ENCODE results near the gene REG3G.

DNA sequence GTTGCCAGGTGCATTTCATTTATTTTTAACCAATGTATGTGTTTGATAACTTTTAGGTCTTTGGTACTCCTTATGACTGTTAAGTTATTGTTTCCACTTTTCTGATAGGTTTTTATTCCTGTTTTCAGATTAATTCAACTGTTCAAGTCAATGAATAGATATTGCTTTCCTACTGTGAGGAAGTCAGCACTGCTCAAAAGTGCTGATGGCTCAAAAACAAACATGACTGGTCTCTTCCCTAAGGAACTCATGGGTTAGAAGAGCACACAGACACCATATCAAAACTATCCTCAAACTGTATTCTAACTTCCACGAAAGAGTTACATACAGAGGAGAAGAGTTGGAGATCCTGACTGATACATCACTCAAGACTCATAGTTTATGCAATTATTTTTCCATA lies 39.9 kb upstream of the REG3G start:
- TF ChIP-seq DPF2 (IDR thresholded peaks at IDR 0.05) (no peak), NR2F1 (conservative IDR thresholded peaks at IDR 0.05) (no peak), CREM (IDR thresholded peaks at IDR 0.05; ENCODE audit: low read depth) (no peak), EP300 (IDR thresholded peaks at IDR 0.05; ENCODE audit: borderline replicate concordance in 1 of 2, control insufficient read depth in 1 of 2, low read depth in 2 of 2, low read length in 2 of 2) (no peak), SMAD1 (IDR thresholded peaks at IDR 0.05; ENCODE audit: low read depth, partially characterized antibody) (no peak), IKZF1 (conservative IDR thresholded peaks at IDR 0.05) (no peak), MTA3 (IDR thresholded peaks at IDR 0.05; ENCODE audit: borderline replicate concordance, low read length) (no peak), TAF1 (IDR thresholded peaks at IDR 0.05; ENCODE audit: borderline replicate concordance, low read depth, low read length) (no peak), EZH2 (IDR thresholded peaks at IDR 0.05; ENCODE audit: borderline replicate concordance, control insufficient read depth, low read depth, low read length) (no peak), POLR2A (IDR thresholded peaks at IDR 0.05; ENCODE audit: low read depth, low read length) (no peak), SP1 (IDR thresholded peaks at IDR 0.05; ENCODE audit: low read depth, low read length) (no peak)
- TF ChIP-seq, protein P1, sequence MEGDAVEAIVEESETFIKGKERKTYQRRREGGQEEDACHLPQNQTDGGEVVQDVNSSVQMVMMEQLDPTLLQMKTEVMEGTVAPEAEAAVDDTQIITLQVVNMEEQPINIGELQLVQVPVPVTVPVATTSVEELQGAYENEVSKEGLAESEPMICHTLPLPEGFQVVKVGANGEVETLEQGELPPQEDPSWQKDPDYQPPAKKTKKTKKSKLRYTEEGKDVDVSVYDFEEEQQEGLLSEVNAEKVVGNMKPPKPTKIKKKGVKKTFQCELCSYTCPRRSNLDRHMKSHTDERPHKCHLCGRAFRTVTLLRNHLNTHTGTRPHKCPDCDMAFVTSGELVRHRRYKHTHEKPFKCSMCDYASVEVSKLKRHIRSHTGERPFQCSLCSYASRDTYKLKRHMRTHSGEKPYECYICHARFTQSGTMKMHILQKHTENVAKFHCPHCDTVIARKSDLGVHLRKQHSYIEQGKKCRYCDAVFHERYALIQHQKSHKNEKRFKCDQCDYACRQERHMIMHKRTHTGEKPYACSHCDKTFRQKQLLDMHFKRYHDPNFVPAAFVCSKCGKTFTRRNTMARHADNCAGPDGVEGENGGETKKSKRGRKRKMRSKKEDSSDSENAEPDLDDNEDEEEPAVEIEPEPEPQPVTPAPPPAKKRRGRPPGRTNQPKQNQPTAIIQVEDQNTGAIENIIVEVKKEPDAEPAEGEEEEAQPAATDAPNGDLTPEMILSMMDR (IDR thresholded peaks at IDR 0.05 in 2 of 3, conservative IDR thresholded peaks at IDR 0.05 in 1 of 3; ENCODE audit: control insufficient read depth in 2 of 3, extremely low read depth in 1 of 3, insufficient read depth in 1 of 3, low read depth in 3 of 3, low read length in 3 of 3), result no peak
- TF ChIP-seq, protein P2, sequence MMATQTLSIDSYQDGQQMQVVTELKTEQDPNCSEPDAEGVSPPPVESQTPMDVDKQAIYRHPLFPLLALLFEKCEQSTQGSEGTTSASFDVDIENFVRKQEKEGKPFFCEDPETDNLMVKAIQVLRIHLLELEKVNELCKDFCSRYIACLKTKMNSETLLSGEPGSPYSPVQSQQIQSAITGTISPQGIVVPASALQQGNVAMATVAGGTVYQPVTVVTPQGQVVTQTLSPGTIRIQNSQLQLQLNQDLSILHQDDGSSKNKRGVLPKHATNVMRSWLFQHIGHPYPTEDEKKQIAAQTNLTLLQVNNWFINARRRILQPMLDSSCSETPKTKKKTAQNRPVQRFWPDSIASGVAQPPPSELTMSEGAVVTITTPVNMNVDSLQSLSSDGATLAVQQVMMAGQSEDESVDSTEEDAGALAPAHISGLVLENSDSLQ (IDR thresholded peaks at IDR 0.05), result no peak
- TF ChIP-seq, protein P3, sequence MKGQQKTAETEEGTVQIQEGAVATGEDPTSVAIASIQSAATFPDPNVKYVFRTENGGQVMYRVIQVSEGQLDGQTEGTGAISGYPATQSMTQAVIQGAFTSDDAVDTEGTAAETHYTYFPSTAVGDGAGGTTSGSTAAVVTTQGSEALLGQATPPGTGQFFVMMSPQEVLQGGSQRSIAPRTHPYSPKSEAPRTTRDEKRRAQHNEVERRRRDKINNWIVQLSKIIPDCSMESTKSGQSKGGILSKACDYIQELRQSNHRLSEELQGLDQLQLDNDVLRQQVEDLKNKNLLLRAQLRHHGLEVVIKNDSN (IDR thresholded peaks at IDR 0.05; ENCODE audit: borderline replicate concordance, extremely low read length, insufficient read depth, low read depth, low read length), result no peak
